SK-N-MC (cell line): ENCODE results near the gene CFAP61.

Source experiments
- EZH2 ChIP-seq: fragments of 200-600 bp; sonication (generic); IDR thresholded peaks from one replicate; pipeline ENCODE4 v1.6.1; 2017; ENCODE audit warnings: antibody characterized with exemption
- FOXP2 ChIP-seq: optimal IDR thresholded peaks from 2 replicates; pipeline ENCODE3; 2011; ENCODE audit warnings: mild to moderate bottlenecking, moderate library complexity; ENCODE audit not compliant: insufficient read depth; ENCODE audit errors: extremely low read length, control extremely low read depth
- POLR2AphosphoS5 ChIP-seq: IDR thresholded peaks from 2 replicates; pipeline ENCODE4 v1.6.1; 2012; ENCODE audit warnings: mild to moderate bottlenecking, low read depth, low read length, borderline replicate concordance

- TF ChIP-seq EZH2 (no peak), POLR2AphosphoS5 (no peak), FOXP2 (no peak)
Measured at GRCh38 chr20:20251317-20251716, 199.0 kb downstream of the CFAP61 start.
